Activated CD8-positive, alpha-beta memory T cell treated with anti-CD3 and anti-CD28 coated beads for 36 hours (primary cell): ENCODE data around the gene MDH2. TPM values are rescaled to one million over a fixed set of nuclear protein-coding genes. Genes with fewer than 3 reads are reported as not detected.
"Not testable (repeated sequence)": the region's sequence is repeated elsewhere in the genome, so short reads cannot be mapped to it uniquely, and the experiment has no call there.

Experiments
- CTCF ChIA-PET: fragments of 350-600 bp; sonication (Branson Sonifier 250); formaldehyde crosslinking; loops from one replicate; lab custom pipeline; 2021; ENCODE audit warnings: antibody characterized with exemption; lab: Charles Lee
- POLR2A ChIA-PET: fragments of 350-600 bp; sonication (Branson Sonifier 250); formaldehyde crosslinking; loops from one replicate; lab custom pipeline; 2021; ENCODE audit warnings: antibody characterized with exemption; lab: Charles Lee
- total RNA-seq, 2 experiments: library from RNA; stranded (reverse); gene quantifications; one replicate each; pipeline ENCODE4 v1.2.3, GENCODE V29; 2021

MDH2 gene
- total RNA-seq, 2 experiments from 2014 or later: 295 to 301 TPM

DNA sequence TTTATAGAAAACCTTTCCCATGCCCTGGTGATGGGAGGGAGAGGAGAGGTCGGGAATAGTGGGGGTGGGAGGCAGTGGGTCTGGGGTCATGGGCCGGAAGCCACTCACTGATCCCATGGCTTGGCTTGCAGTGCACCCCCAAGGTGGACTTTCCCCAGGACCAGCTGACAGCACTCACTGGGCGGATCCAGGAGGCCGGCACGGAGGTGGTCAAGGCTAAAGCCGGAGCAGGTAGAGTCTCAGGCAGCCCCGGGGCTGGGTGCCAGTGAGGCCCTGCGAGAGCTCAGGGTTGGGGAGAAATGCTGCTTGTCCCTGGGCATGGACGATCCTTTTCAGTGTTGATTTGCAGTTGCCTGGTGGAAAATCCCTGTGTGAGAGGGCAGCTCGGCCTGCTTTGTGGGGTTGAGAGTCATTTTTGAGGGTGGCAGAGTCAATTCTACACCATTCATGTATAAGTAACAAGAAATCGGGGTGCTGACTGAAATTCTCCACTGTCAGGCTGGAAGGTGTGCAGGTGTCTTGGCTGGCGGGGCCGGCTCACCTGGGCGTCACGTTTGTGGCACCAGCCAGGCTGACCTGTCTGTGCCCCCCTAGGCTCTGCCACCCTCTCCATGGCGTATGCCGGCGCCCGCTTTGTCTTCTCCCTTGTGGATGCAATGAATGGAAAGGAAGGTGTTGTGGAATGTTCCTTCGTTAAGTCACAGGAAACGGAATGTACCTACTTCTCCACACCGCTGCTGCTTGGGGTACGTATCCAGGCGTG lies 16.5 kb downstream of the MDH2 start:
- POLR2A ChIA-PET: no interaction called here

DNA sequence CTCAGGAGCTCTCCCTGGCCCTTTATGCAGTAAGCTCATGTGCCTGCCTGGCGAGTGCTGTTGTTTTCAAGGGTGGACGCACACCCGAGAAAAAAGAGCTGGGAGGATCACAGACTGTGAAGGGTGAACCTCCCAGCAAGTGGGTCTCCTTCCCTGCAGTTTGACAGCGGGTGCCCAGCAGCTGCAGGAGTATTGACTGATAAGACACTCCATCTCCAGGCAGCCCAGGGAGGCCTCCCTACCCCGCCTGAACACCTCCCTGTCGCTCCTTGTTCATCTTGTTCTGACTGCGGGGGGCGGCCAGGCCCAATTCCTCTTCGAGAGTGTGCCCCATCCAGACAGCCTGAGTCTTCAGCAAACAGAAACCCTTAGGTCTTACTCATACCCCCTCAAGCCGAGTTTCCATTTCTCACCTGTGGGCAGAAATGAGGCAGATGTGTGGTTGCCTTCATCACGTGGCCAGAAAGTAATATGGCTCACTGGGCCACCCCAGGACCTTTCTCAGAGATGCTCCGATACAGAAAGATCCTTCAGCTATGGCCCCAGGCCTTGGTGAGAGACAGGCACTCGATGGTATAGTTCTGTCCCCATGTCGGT lies 17.2 kb downstream of the MDH2 start:
- CTCF ChIA-PET: no interaction called here
- POLR2A ChIA-PET: no interaction called here

More for the DNA sequence above, 16.5 kb downstream of the MDH2 start:
- CTCF ChIA-PET: no interaction called here

DNA sequence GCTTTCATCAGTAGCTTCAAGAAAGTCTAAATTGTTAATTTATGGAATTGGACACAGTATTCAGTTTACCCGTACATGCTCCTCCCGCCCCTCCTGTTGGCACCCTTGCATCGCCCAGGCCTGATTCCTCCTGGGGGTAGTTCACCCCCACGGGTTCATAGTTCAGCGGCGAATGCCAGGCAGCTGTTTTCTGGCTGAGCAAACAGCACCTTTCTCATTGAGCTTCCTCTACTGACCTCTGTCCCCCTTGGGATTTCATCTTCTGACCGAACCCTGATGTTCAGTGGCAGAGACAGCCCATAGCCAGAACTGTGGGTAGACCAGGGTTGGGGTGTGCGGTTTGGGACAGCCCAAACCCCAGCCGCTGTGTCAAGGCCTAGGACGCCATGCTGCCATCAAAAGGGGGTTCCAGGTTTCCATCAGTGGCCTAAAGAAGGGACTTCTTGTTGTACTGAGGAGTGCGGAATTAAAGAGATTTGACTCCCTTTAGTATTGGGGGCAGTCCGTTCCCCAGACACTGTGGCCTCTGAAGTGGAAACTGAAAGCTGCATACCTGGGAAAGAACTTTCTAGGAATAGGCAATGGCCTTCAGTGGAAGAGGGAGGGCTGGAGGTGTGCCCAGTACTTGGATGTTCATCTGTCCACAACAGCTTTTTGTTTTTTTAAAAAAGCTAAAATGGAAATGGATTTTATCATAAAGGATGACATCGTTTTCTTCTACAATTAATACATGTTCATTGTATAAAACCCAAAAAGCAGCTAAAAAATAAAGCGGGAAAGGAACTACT lies 19.0 kb downstream of the MDH2 start:
- CTCF ChIA-PET: no interaction called here
- POLR2A ChIA-PET: interaction anchor here (0.6 kb wide), 1 partner anchor 9 kb away, joined by 3 read pairs; no protein-coding TSS in a partner anchor

DNA sequence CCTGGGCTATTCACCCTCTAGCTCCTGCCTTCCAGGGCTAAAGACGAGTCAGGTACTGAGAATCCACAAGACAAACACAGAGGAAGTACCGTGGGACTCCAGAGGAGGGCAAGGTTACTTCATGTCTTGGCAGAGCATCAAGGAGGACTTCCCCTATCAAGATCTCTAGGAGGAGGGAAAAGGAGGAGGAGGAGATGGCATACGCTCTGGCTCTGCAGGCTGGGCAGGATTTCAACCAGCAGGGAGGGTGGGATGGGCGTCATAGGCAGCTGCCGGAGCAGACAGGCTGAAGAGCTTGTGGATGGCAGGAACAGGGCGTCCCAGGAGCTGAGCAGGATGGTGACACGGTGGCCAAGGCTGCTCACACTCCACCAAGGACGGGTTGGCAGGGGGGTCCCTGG lies 21.3 kb downstream of the MDH2 start:
- POLR2A ChIA-PET: interaction anchor here (0.7 kb wide), 1 partner anchor 187 kb away, joined by 3 read pairs; no protein-coding TSS in a partner anchor
- CTCF ChIA-PET: no interaction called here

DNA sequence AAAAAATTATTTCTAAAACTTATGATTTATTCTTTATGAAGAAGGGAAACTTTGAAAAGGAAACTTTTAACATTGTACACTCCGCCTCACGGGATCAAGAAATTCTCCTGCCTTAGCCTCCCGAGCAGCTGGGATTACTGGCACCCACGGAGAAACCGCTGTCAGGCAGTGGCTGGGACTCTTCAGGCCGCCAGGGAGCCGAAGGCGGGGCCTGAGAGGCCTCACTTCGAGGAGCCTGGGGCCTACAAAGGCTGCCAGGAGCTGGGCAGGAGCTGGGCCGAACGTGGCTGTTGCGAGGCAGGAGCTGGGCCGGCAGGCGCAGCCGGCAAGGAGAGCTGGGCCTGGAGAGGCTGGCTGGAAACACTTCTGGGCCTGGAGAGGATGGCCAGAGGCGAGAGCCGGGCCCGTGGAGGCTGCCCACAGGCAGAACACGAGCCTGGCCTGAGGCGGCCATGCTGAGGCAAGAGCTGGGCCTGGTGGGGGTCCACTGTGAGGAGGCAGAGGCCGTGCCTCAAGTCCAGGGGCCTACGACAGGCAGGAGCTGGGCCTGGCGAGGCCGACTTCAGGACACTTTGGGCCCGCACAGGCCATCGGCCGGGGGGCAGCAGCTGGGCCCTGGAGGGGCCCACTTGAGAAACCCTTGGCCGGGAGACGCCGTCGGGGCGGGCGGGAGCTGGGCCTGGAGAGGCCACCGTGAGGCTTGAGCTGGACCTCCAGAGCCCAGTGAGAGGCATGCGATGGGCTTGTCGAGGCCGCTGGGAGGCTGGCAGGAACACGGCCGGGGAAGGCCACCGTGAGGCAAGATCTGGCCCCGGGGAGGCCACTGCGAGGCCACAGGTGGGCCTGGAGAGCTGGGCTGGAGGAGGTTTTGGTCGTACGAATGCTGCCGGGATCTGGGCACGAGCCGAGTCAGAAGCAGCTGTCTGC lies 23.7 kb downstream of the MDH2 start:
- ChIA-PET POLR2A (interaction anchor here (0.6 kb wide), 1 partner anchor 66 kb away, joined by 3 read pairs; no protein-coding TSS in a partner anchor), CTCF (no interaction called here)

DNA sequence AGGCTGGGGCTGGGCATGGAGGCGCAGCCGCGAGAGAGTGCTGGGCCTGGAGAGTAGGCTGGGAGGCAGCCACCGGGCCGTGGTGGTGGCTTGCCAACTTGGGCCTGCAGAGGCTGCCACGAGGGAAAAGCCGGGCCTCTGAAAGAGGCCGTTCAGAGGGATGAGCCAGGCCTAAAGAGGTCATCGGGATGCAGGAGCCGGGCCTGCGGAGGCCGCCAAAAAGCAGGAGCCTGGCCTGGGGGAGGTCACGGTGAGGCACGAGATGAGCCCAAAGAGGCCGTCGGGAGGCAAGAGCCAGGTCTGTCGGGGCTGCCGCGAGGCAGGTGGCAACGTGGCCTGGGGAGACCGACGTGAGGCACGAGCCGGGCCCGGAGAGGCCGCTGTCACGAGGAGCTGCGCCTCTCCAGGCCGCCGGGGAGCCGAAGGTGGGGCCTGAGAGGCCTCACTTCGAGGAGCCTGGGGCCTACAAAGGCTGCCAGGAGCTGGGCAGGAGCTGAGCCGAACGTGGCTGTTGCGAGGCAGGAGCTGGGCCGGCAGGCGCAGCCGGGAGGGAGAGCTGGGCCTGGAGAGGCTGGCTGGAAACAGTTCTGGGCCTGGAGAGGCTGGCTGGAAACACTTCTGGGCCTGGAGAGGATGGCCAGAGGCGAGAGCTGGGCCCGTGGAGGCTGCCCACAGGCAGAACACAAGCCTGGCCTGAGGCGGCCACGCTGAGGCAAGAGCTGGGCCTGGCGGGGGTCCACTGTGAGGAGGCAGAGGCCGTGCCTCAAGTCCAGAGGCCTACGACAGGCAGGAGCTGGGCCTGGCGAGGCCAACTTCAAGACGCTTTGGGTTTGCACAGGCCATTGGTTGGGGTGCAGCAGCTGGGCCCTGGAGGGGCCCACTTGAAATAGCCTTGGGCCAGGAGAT lies 24.6 kb downstream of the MDH2 start:
- ChIA-PET CTCF (no interaction called here), POLR2A (no interaction called here)

DNA sequence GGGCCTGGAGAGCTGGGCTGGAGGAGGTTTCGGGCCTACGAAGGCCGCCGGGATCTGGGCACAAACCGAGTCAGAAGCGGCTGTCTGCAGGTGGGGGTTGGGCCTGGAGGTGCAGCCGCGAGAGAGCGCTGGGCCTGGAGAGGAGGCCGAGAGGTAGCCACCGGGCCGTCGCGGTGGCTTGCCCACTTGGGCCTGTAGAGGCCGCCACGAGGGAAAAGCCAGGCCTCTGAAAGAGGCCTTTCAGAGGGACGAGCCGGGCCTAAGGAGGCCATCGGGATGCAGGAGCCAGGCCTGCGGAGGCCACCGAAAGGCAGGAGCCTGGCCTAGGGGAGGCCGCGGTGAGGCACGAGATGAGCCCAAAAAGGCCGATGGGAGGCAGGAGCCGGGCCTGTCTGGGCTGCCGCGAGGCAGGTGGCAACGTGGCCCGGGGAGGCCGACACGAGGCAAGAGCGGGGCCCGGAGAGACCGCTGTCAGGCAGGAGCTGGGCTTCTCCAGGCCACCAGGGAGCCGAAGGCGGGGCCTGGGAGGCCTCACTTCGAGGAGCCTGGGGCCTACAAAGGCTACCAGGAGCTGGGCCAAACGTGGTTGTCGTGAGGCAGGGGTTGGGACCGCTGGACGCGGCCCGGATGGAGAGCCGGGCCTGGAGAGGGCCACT lies 25.6 kb downstream of the MDH2 start:
- CTCF ChIA-PET: no interaction called here

DNA sequence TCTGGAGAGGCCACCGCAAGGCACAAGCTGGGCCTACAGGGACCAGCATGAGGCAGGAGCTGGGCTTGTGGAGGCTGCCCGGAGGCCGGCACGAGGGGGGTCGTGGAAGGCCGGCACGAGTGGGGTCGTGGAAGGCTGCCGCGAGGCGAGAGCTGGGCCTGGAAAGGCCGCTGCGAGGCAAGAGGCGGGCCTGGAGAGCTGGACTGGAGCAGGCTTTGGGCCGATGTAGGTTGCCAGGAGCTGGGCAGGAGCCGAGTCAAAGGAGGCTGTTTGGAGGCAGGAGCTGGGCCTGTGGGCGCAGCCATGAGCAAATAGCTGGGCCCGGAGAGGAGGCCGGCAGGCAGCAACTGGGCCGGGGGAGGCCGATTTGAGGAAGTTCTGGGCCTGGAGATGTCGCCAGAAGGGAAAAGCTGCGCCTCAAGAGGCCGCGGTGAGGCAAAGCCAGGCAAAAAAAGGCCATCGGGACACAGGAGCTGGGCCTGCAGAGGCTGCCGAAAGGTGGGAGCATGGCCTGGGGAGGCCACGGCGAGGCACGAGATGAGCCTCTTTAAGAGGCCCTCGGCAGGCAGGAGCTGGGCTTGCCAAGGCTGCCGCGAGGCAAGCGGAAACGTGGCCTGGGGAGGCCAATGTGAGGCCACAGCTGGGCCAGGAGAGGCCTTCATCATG lies 26.5 kb downstream of the MDH2 start:
- ChIA-PET POLR2A (no interaction called here), CTCF (no interaction called here)

More for the DNA sequence above, 25.6 kb downstream of the MDH2 start:
- POLR2A ChIA-PET: no interaction called here

DNA sequence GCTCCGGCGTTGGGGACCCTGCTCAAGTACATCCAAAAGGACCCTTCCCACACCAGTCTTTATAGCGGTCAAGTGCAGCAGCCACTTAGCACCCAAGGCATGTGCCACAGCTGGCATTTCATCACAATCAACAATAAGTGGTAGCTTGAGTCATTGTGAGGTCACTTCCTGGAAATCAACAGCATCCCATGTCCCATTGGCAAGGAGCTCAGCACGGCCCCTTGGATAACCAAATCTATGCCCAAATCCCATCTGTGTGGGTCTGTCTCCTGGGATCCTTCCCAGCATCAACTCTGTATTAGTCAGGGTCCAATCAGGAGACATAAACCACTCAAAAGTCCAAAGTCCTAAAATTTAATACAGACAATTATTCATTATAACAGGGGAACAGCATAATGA lies 27.1 kb downstream of the MDH2 start:
- POLR2A ChIA-PET: no interaction called here
- CTCF ChIA-PET: no interaction called here

DNA sequence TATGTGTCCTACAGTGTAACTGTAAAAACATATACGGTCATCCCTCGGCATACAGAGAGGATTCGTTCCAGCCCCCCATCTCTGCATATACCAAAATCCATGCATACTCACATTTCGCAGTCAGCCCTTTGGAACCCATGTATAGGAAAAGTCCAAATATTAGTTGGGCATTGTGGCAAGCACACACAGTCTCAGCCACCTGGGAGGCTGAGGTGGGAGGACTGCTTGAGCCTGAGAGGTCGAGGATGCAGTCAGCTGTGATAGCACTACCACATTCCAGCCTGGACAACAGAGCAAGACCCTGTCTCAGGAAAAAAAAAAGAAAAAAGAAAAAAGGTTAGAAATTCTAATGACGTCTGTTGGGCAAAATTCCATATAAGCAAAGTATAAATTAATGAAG lies 29.1 kb downstream of the MDH2 start:
- CTCF ChIA-PET: no interaction called here

DNA sequence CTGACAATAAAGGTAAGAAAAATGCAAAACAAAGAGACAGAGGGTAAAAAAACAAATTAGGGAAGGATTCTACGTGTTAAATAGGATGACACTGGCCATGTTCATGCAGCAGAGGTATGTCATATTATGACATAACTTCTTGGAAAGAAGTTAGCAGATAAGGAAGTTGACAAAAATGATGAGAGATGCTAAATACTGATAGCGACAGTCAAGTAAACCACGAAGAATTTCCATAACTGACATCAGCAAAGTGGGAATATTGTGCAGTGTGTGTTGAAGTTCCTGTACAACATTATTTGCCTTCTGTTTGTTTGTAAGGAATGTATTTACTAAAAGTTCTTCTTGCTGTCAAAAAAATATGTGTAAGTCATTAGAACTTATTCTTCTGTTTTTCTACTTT lies 29.5 kb downstream of the MDH2 start:
- POLR2A ChIA-PET: no interaction called here
- CTCF ChIA-PET: no interaction called here

More for the DNA sequence above, 29.1 kb downstream of the MDH2 start:
- POLR2A ChIA-PET: no interaction called here

DNA sequence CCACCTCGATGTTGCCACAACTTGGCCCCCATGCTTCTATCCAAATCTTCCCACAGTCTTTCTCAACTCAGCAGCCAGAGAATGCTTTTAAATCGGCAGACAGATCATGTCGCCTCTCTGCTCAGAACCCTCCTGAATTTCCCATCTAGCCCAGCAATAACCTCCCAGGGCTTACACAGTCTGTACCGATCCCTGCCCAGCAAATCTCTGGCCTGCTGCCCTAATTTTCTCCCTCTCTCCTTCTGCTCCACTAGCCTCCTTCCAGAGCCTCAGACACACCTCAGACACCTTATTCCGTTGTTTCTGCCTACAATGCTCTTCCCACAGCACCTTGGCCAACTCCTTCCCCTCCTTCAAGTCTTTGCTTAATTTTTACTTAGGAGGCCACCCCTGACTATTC lies 32.3 kb downstream of the MDH2 start:
- ChIA-PET CTCF (no interaction called here), POLR2A (no interaction called here)

DNA sequence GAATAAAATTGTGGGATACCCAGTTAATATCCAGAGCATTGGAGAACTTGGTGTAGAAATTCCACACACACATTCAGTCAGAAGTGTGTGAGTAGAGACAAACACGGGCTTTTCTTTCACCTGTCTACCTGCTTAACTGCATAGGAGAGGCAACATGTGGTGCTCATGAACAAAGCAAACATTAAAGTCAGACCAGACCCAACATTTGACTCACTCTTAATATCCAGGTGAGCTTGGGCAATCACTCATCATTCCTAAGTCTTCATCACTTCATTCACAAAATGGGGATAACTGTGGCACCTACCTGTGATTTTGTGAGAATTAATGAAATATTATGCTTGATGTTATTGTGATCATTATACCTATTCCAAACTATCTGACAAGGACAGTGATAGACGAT lies 36.2 kb downstream of the MDH2 start:
- POLR2A ChIA-PET: not testable (repeated sequence)
- CTCF ChIA-PET: interaction anchor here (0.7 kb wide), 1 partner anchor 19 kb away, joined by 3 read pairs; no protein-coding TSS in a partner anchor

DNA sequence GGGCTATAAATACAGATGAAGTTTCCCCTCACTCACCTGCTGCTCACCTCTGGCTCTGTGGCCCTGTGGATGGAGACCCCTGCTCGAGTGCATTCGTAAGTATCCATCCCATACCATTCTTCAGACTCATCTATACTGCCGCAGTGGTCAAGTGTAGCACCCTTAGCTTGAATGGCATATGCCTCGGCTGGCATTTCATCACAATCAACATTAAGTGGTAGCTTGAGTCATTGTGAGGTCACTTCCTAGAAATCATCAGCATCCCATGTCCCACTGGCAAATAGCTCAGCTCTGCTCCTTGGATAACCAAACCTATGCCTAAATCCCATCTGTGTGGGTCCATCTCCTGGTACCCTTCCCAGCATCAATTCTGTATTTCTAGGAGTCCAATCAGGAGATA lies 38.2 kb downstream of the MDH2 start:
- POLR2A ChIA-PET: no interaction called here
- CTCF ChIA-PET: no interaction called here

DNA sequence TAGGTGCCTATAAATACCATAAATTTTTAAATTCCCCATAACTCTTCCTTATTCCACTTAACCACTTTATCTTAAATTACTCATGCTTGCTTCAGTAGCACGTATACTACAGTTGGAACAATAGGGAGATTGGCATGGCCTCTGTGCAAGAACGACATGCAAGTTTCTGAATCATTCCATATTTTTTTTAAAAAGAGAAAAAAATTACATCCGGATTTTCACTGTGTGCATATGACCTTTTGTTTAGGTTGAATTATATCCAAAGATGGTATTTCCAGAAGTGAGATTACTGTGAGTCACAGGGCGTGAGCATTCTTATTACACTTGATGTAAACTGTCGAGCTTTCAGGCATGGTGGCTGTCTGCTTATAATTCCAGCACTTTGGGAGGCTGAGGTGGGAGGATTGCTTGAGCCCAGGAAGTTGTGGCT lies 39.5 kb downstream of the MDH2 start:
- CTCF ChIA-PET, POLR2A ChIA-PET: not testable (repeated sequence)

DNA sequence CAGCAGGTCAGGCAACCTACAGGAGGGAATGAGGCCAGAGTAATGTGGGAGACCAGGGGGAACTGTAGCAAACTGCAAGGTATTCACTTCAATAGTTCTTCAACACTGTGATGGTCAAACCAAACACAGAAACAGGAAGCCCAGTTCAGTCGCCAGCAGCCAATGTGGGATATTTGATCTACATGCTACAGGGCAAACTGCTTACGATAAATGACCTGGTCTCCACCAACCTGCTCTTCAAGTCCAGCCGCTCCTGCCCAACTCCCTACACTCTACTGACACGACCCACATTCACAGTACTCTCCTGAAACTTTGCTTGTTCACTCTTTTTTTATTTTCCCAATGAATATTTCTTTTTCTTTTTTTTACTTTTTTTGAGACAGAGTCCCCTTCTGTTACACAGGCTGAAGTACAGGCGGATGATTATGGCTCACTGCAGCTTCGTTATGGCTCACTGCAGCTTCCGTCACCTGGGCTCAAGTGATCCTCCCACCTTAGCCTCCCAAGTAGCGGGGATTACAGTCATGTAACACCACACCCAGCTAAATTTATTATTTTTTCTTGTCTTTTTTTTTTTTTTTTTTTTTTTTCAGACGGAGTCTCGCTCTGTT lies 42.1 kb downstream of the MDH2 start:
- ChIA-PET CTCF (interaction anchor here (0.6 kb wide), 1 partner anchor 202 kb away, joined by 4 read pairs; no protein-coding TSS in a partner anchor), POLR2A (no interaction called here)

DNA sequence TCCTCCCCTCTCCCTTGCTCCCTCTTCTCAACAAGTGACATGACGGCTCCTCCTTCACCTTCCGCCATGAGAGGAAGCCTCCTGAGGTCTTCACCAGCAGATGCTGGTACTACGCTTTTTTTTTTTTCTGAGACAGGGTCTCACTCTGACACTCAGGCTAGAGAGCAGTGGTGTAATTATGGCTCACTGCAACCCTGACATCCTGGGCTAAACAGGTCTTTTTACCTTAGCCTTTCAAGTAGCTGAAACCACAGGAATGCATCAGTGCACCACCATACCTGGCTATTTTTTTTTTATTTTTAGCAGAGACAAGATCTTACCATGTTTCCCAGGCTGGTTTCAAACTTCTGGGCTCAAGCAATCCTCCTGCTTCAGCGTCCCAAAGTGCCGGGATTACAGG lies 43.6 kb downstream of the MDH2 start:
- ChIA-PET POLR2A (no interaction called here), CTCF (no interaction called here)
